GM12878 (cell line): ENCODE data around the gene COL6A3. TPM values are rescaled to one million over a fixed set of nuclear protein-coding genes. Genes with fewer than 3 reads are reported as not detected.

ENCODE experiments used
- ATAC-seq: fragments of 200-7000 bp; cut with Tn5 transposase; 3 replicates; pipeline ENCODE4 v1.9.1; 2020; ENCODE audit warnings: mild to moderate bottlenecking, moderate library complexity
- BruUV-seq: library from RNA; stranded (reverse); fragments of 400-500 nt; replicated peaks from 2 replicates; lab custom pipeline; 2021; lab: Mats Ljungman, UMichigan
- CTCF ChIA-PET: fragments of 300-600 bp; sonication (Branson Sonifier 250); formaldehyde crosslinking; extraction: SDS; loops from one replicate; lab custom pipeline; 2021; ENCODE audit warnings: inconsistent platforms; lab: Yijun Ruan, JAX
- POLR2A ChIA-PET: fragments of 350-600 bp; formaldehyde crosslinking; extraction: SDS; loops from one replicate; lab custom pipeline; 2021; ENCODE audit warnings: inconsistent platforms; lab: Charles Lee
- RAD21 ChIA-PET: fragments of 300-600 bp; sonication (Branson Sonifier 250); formaldehyde crosslinking; loops from one replicate; lab custom pipeline; 2023; ENCODE audit warnings: antibody characterized with exemption; ENCODE audit not compliant: unreplicated experiment; lab: Charles Lee
- SMC1A ChIA-PET: fragments of 300-600 bp; sonication (Branson Sonifier 250); formaldehyde crosslinking; loops from one replicate; lab custom pipeline; 2023; ENCODE audit not compliant: unreplicated experiment, uncharacterized antibody; lab: Charles Lee
- DNase-seq: peaks from one replicate; pipeline ENCODE4 v3.0.0-alpha.2; 2011; ENCODE audit warnings: low read depth, low spot score
- FAIRE-seq: peaks from 3 replicates; lab custom pipeline; 2011; peaks lifted over from hg19 to GRCh38; lab: Jason Lieb, UNC
- H2AFZ ChIP-seq: 2 replicates; pipeline ENCODE4 v1.6.0; 2011; ENCODE audit warnings: low read depth, low read length, control low read depth; ENCODE audit not compliant: control insufficient read depth
- H3K27ac ChIP-seq: 2 replicates; pipeline ENCODE4 v1.5.1; 2011; ENCODE audit warnings: control low read depth; ENCODE audit not compliant: control insufficient read depth, insufficient read depth
- H3K27me3 ChIP-seq, 2 experiments: replicated peaks in 1 of 2; 2 replicates each; pipeline versions ENCODE4 v1.6.0 to v1.6.1; 2011; ENCODE audit warnings: low read length in 1 of 2; ENCODE audit not compliant: control insufficient read depth in 2 of 2, insufficient read depth in 2 of 2
- H3K36me3 ChIP-seq, 2 experiments: 2 replicates each; pipeline ENCODE4 v1.5.1; 2011; ENCODE audit warnings: low read length in 1 of 2; ENCODE audit not compliant: control insufficient read depth in 2 of 2, insufficient read depth in 2 of 2
- H3K4me1 ChIP-seq: 2 replicates; pipeline ENCODE4 v1.6.1; 2011; ENCODE audit warnings: mild to moderate bottlenecking, low read length, moderate library complexity, mixed read lengths; ENCODE audit not compliant: control insufficient read depth, insufficient read depth
- H3K4me2 ChIP-seq: 2 replicates; pipeline ENCODE4 v1.6.0; 2011; ENCODE audit warnings: control low read depth; ENCODE audit not compliant: control insufficient read depth, insufficient read depth
- H3K4me3 ChIP-seq: fragments of 200-600 bp; sonication (generic); 2 replicates; pipeline ENCODE4 v1.5.1; 2016
- H3K79me2 ChIP-seq: 2 replicates; pipeline ENCODE4 v1.6.0; 2011; ENCODE audit warnings: low read length; ENCODE audit not compliant: control insufficient read depth, insufficient read depth
- H3K9ac ChIP-seq: 2 replicates; pipeline ENCODE4 v1.8.0; 2011; ENCODE audit warnings: low read length, control low read depth, mixed read lengths; ENCODE audit not compliant: control insufficient read depth, insufficient read depth
- H3K9me3 ChIP-seq: replicated peaks from 3 replicates; pipeline ENCODE4 v1.5.1; 2011; ENCODE audit warnings: mild to moderate bottlenecking, low read length; ENCODE audit not compliant: control insufficient read depth, insufficient read depth
- H4K20me1 ChIP-seq: 2 replicates; pipeline ENCODE4 v1.6.0; 2011; ENCODE audit not compliant: control insufficient read depth, insufficient read depth
- CBX5 ChIP-seq: sonication (generic); IDR thresholded peaks from 2 replicates; pipeline ENCODE4 v1.6.1; 2016; ENCODE audit warnings: low read depth, moderate library complexity, mild to moderate bottlenecking, inconsistent platforms
- CHD4 ChIP-seq: fragments of 200-600 bp; sonication (generic); IDR thresholded peaks from 2 replicates; pipeline ENCODE4 v1.6.1; 2016; ENCODE audit warnings: mild to moderate bottlenecking
- E2F4 ChIP-seq: IDR thresholded peaks from 2 replicates; pipeline ENCODE4 v1.6.1; 2012; ENCODE audit warnings: low read depth, low read length, improper control_type of control experiment
- EED ChIP-seq: sonication (generic); IDR thresholded peaks from 2 replicates; pipeline ENCODE4 v1.6.1; 2016; ENCODE audit warnings: antibody characterized with exemption, low read depth
- IRF5 ChIP-seq: fragments of 450-650 bp; IDR thresholded peaks from 2 replicates; pipeline ENCODE4 v1.6.1; 2017; ENCODE audit warnings: borderline replicate concordance
- KLF5 ChIP-seq: fragments of 450-650 bp; IDR thresholded peaks from 2 replicates; pipeline ENCODE4 v1.6.1; 2014; ENCODE audit warnings: mild to moderate bottlenecking; ENCODE audit not compliant: partially characterized antibody
- NBN ChIP-seq: fragments of 450-650 bp; IDR thresholded peaks from 2 replicates; pipeline ENCODE4 v1.6.1; 2016
- NFYB ChIP-seq: IDR thresholded peaks from 2 replicates; pipeline ENCODE4 v1.6.1; 2011; ENCODE audit warnings: low read depth, mild to moderate bottlenecking, low read length, improper control_type of control experiment, moderate library complexity; ENCODE audit not compliant: insufficient read depth
- NR2F1 ChIP-seq: fragments of 450-650 bp; conservative IDR thresholded peaks from 2 replicates; pipeline ENCODE4 v1.6.1; 2017; ENCODE audit warnings: mild to moderate bottlenecking
- RAD51 ChIP-seq: fragments of 450-650 bp; IDR thresholded peaks from 2 replicates; pipeline ENCODE4 v1.6.1; 2016; ENCODE audit warnings: moderate library complexity, mild to moderate bottlenecking, inconsistent platforms
- RBBP5 ChIP-seq: fragments of 200-600 bp; sonication (generic); conservative IDR thresholded peaks from 2 replicates; pipeline ENCODE4 v1.6.1; 2016
- SMC3 ChIP-seq: IDR thresholded peaks from 2 replicates; pipeline ENCODE4 v1.6.1; 2011; ENCODE audit warnings: low read length, improper control_type of control experiment, borderline replicate concordance
- TCF12 ChIP-seq: IDR thresholded peaks from 2 replicates; pipeline ENCODE4 v1.6.1; 2011; ENCODE audit warnings: low read depth, mild to moderate bottlenecking, low read length
- ZBTB40 ChIP-seq: fragments of 450-650 bp; IDR thresholded peaks from 2 replicates; pipeline ENCODE4 v1.6.1; 2016; ENCODE audit warnings: mild to moderate bottlenecking, moderate library complexity, borderline replicate concordance
- ZNF24 ChIP-seq: fragments of 450-650 bp; IDR thresholded peaks from 2 replicates; pipeline ENCODE4 v1.6.1; 2017; ENCODE audit warnings: antibody characterized with exemption, mild to moderate bottlenecking
- WGBS: methylation state at CpG from one replicate; pipeline ENCODE4 v1.1.6; 2016; ENCODE audit warnings: low lambda C conversion rate; ENCODE audit not compliant: insufficient replicate concordance, insufficient coverage; ENCODE audit errors: missing lambda C conversion rate; 5-methylcytosine and 5-hydroxymethylcytosine counted together
- in situ Hi-C: fragments of 300-500 bp; cut with MboI; formaldehyde crosslinking; loops from 9 replicates; pipeline ENCODE4 v1.14.3; 2018; ENCODE audit warnings: mixed read lengths
- intact Hi-C: fragments of 100-400 bp; cut with micrococcal nuclease; formaldehyde crosslinking; loops from one replicate; pipeline ENCODE4 v1.14.2; 2022; ENCODE audit not compliant: unreplicated experiment
- polyA plus RNA-seq, 11 experiments: library from polyadenylated mRNA; depleted of rRNA in 4 of 11; unstranded in 6 of 11; stranded (reverse) in 5 of 11; fragments of >200 nt; fragmentation: Nextera tagmentation in 4 of 11; fragmentation: Illumina TruSeq in 1 of 11; extraction: Ambion mirVana in 4 of 11; extraction: Trizol in 1 of 11; gene quantifications; 1 replicate in 1 of 11; 2 replicates in 10 of 11; pipeline versions ENCODE4 v1.2.1 to v1.2.3, GENCODE V29; 2011 to 2016; ENCODE audit warnings: inconsistent platforms in 2 of 11, missing spikeins in 2 of 11, low read depth in 1 of 11
- total RNA-seq, 4 experiments: library from RNA; depleted of rRNA in 3 of 4; stranded (reverse); fragments of >200 nt in 3 of 4; fragmentation: Illumina TruSeq in 1 of 4; extraction: Trizol in 1 of 4; gene quantifications; 2 replicates each; pipeline versions ENCODE4 v1.2.1 to v1.2.3, GENCODE V29; 2013 to 2021

Gene COL6A3
- total and polyA plus RNA-seq, 10 of the 15 experiments (the other 5 are each of a cell fraction or from before 2014, with no cell fraction given), result 0.01 to 0.51 (median 0.09) TPM; not detected in 4

- Histone ChIP-seq H3K79me2 (no peaks in the 10 kb centered on the region), H3K36me3 (no peaks in the 10 kb centered on the region), H3K4me1 (peaks cover 9% of the 10 kb centered on the region), H3K27me3 (no peaks in the 10 kb centered on the region; a peak in 1 of 4 replicates), H4K20me1 (no peaks in the 10 kb centered on the region), H3K27ac (no peak overlapping the region), H3K9ac (no peak overlapping the region), H2AFZ (peak overlapping the region; percentile 58; the same call in 1 of the 2 replicates), H3K4me3 (no peak overlapping the region), H3K9me3 (no peaks in the 10 kb centered on the region; the same call in 2 of the 3 replicates), H3K4me2 (peak overlapping the region; percentile 25; the same call in 1 of the 2 replicates)
- WGBS, result 3% methylated on average over 14 of the region's 14 CpGs
- ATAC-seq (peak; percentile 31; the same call in 2 of the 3 replicates), DNase-seq (no peak), FAIRE-seq (peak; percentile 62)
- intact Hi-C loops, result no loop called here
- RAD21 ChIA-PET, result no interaction called here
- in situ Hi-C loops, result no loop called here
- BruUV-seq, result no TSS peak
- SMC1A ChIA-PET, result interaction anchor here (0.6 to 0.7 kb wide), 2 partner anchors 9 to 240 kb away, joined by 3 read pairs; no protein-coding TSS in a partner anchor
- CTCF ChIA-PET, result interaction anchor here (1.3 to 1.6 kb wide), 2 partner anchors 14 to 40 kb away, joined by 3 to 4 read pairs; no protein-coding TSS in a partner anchor
- POLR2A ChIA-PET, result no interaction called here
- no peak for TF ChIP-seq TCF12
- TF ChIP-seq IRF5, result no peak
- TF ChIP-seq SMC3, result no peak
- no peak for TF ChIP-seq NBN
- TF ChIP-seq CHD4, result no peak
- TF ChIP-seq E2F4, result no peak
- TF ChIP-seq ZNF24, result no peak
- TF ChIP-seq NR2F1, result no peak
- TF ChIP-seq EED, result peak; percentile 50; the same call in 1 of the 2 replicates
- no peak for TF ChIP-seq KLF5
- TF ChIP-seq ZBTB40, result no peak
- TF ChIP-seq NFYB, result no peak
- no peak for TF ChIP-seq RAD51
- TF ChIP-seq RBBP5, result no peak
- TF ChIP-seq CBX5, result no peak
These were observed 20.9 kb upstream of the COL6A3 start for GRCh38 chr2:237434866-237435311.
